ENCODE measurements around the gene NEK4.

DNA sequence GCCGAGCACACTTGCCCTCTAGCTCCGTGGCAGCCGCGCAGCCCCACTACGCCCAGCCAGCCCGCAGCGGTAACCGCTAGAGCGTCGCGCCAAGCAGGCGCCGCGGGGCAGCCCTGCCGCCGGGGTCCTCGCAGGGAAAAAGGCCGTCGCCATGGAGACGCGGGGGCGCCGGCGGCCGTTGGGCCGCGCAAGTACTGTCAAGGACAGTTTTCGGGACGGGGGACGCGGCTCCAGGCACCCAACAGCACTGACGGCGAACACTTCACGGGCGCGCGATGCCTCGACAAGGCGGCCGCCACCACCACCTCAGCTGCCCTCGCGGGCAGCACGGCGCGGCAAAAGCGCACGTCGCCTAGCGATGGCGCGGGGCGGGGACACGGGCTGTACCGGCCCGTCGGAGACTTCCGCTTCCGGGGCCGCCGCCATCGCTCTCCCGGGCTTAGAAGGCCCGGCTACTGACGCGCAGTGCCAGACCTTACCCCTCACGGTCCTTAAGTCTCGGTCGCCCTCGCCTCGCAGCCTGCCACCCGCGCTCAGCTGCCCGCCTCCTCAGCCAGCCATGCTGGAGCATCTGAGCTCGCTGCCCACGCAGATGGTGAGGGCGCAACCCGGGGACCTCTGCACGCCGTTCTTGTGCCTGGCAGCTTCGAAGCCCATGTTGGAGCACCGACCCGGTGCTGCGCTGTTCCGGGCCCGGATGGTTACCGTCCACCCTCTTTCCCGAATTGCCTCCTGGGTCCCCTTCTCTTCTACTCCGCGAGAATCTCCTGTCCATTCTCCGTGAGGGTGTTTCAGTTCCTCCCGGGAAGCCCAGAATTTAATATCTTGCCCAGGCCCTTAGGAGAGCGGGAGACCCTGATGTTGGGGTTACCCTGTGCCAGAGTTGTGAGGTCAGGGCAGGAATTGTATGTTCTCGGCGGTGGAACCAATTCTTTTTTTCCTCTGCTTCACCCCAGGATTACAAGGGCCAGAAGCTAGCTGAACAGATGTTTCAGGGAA, 64.8 kb downstream of the NEK4 start, which contains the start of the genes GLT8D1 and SPCS1:
- TF ChIP-seq, protein P1, sequence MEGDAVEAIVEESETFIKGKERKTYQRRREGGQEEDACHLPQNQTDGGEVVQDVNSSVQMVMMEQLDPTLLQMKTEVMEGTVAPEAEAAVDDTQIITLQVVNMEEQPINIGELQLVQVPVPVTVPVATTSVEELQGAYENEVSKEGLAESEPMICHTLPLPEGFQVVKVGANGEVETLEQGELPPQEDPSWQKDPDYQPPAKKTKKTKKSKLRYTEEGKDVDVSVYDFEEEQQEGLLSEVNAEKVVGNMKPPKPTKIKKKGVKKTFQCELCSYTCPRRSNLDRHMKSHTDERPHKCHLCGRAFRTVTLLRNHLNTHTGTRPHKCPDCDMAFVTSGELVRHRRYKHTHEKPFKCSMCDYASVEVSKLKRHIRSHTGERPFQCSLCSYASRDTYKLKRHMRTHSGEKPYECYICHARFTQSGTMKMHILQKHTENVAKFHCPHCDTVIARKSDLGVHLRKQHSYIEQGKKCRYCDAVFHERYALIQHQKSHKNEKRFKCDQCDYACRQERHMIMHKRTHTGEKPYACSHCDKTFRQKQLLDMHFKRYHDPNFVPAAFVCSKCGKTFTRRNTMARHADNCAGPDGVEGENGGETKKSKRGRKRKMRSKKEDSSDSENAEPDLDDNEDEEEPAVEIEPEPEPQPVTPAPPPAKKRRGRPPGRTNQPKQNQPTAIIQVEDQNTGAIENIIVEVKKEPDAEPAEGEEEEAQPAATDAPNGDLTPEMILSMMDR (IDR thresholded peaks at IDR 0.05; ENCODE audit: low read depth, low read length) = no peak
- TF ChIP-seq EZH2phosphoT487 (IDR thresholded peaks at IDR 0.05; ENCODE audit: low read depth) = no peak
